Nephron progenitor cell (in vitro differentiated cells): Measurements from ENCODE around the gene RNASE2.

Experiments used
- DNase-seq: peaks from one replicate; pipeline ENCODE4 v3.0.0; 2021
- H3K27ac Mint-ChIP-seq: 2 replicates; pipeline ENCODE4 v1.8.0; 2021; ENCODE audit warnings: mild to moderate bottlenecking, moderate library complexity, mixed read lengths
- H3K27me3 Mint-ChIP-seq: 2 replicates; pipeline ENCODE4 v1.8.0; 2021; ENCODE audit warnings: mild to moderate bottlenecking, low read depth, mixed read lengths; ENCODE audit not compliant: poor library complexity
- H3K36me3 Mint-ChIP-seq: 2 replicates; pipeline ENCODE4 v1.8.0; 2021; ENCODE audit warnings: low read depth, mixed read lengths
- H3K4me1 Mint-ChIP-seq: 2 replicates; pipeline ENCODE4 v1.8.0; 2021; ENCODE audit warnings: mixed read lengths
- H3K4me3 Mint-ChIP-seq: 2 replicates; pipeline ENCODE4 v1.8.0; 2021; ENCODE audit warnings: mild to moderate bottlenecking, moderate library complexity, mixed read lengths
- H3K9me3 Mint-ChIP-seq: 2 replicates; pipeline ENCODE4 v1.8.0; 2021; ENCODE audit warnings: mild to moderate bottlenecking, moderate library complexity, mixed read lengths
- TF ChIP-seq, protein P1 (sequence below): fragments of 200-600 bp; sonication (generic); IDR thresholded peaks from 2 replicates; pipeline ENCODE4 v1.5.0; 2021; ENCODE audit warnings: antibody characterized with exemption

The RNASE2 gene

DNA sequence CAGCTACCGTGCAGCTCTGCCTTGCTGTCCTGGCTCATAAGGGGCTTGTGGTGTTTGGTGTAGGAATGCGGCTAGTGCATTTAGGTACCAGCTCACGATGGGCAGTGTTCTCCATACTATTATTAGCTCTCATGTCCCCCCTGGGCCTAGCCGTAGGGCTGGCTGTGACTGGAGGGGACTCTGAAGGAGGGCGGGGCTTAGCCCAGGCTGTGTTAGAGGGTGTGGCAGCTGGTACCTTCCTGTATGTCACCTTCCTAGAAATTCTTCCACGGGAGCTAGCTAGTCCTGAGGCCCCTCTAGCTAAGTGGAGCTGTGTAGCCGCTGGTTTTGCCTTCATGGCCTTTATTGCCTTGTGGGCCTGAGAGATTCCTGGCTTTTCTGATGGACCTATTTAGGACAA is 45.9 kb downstream of the RNASE2 start:
- peaks cover 4% of the 10 kb centered on the region for H3K27me3 Mint-ChIP-seq

DNA sequence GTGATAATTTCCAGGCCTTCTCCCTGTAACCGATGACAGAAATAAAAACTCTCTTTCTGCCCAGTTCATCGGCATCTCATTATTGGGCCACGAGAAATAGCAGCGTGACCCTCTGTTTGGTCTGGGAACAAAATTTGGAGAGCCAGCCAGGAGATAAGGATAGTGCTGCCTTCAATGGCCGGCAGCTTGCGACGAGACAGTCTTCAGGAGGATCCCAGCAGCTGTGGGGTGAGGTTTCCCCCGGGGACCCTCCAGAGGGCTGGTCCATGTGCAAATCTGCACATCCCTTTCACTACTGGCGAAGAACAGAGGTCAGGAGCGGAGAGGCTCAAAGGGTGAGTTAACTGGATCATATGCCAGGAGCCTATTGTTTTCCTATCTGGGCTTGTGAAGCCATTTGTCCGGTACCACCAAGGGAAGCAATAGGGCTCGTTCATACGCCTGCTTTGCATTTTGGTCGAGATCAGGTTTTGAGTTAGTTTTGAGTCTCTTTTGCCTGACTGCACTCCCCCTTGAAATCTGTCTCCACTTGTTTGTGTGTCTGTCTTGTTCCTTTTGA is 48.6 kb downstream of the RNASE2 start:
- no peaks in the 10 kb centered on the region for H3K36me3 Mint-ChIP-seq
- H3K27ac Mint-ChIP-seq: no peak overlapping the region
- H3K4me1 Mint-ChIP-seq: peaks cover 25% of the 10 kb centered on the region
- TF ChIP-seq, protein P1, sequence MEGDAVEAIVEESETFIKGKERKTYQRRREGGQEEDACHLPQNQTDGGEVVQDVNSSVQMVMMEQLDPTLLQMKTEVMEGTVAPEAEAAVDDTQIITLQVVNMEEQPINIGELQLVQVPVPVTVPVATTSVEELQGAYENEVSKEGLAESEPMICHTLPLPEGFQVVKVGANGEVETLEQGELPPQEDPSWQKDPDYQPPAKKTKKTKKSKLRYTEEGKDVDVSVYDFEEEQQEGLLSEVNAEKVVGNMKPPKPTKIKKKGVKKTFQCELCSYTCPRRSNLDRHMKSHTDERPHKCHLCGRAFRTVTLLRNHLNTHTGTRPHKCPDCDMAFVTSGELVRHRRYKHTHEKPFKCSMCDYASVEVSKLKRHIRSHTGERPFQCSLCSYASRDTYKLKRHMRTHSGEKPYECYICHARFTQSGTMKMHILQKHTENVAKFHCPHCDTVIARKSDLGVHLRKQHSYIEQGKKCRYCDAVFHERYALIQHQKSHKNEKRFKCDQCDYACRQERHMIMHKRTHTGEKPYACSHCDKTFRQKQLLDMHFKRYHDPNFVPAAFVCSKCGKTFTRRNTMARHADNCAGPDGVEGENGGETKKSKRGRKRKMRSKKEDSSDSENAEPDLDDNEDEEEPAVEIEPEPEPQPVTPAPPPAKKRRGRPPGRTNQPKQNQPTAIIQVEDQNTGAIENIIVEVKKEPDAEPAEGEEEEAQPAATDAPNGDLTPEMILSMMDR: no peak
- H3K9me3 Mint-ChIP-seq: no peaks in the 10 kb centered on the region
- peaks cover 4% of the 10 kb centered on the region for H3K27me3 Mint-ChIP-seq
- DNase-seq: no peak
- H3K4me3 Mint-ChIP-seq: no peak overlapping the region

More for the DNA sequence above, 45.9 kb downstream of the RNASE2 start:
- Mint-ChIP-seq H3K4me3 (no peak overlapping the region), H3K27ac (no peak overlapping the region), H3K9me3 (no peaks in the 10 kb centered on the region), H3K36me3 (peaks cover 10% of the 10 kb centered on the region), H3K4me1 (peaks cover 28% of the 10 kb centered on the region)
- DNase-seq: no peak
- TF ChIP-seq, protein P1: no peak
